Vein endothelial cell (primary cell): ENCODE results near the gene CCDC91. TPM values are rescaled to one million over a fixed set of nuclear protein-coding genes. Genes with fewer than 3 reads are reported as not detected.

Experiments
- small RNA-seq: library from RNA; depleted of rRNA; stranded (forward); fragments of <200 nt; gene quantifications from one replicate; pipeline ENCODE3, GENCODE V24; 2012
- total RNA-seq: library from RNA; depleted of rRNA; stranded (reverse); fragments of >200 nt; gene quantifications from 2 replicates; pipeline ENCODE4 v1.2.3, GENCODE V29; 2012

CCDC91 gene
- total RNA-seq = 8.8 and 19.1 TPM in 2 replicates

GRCh38 chr12:28190321-28191050 is at the start of gene CCDC91:
Gene CCDC91 (plus strand): TSS chr12:28190456. CDS start chr12:28257216, 66,760 bp downstream.

Small RNAs within 50 kb of the gene (small RNA-seq; reads per million reads assigned to genes)
- gene RNA5SP355 (0.74 reads per million, percentile 47 among the genes with 10 or more reads in this experiment), gene RNU4-54P (not detected)

Other genes starting within 250 kb of the CCDC91 start
- 0.33 and 0.86 TPM in 2 replicates for gene PTHLH, start 217.7 kb upstream of the CCDC91 start, total RNA-seq